DMS114 treated with DMSO at 0.1 percent for 48 hours (cell line): ENCODE data around the gene IL10.

ENCODE experiments used
- DNase-seq: peaks from one replicate; lab custom pipeline; 2025; ENCODE audit not compliant: unreplicated experiment; lab: John Stamatoyannopoulos, UW

The IL10 gene

DNA sequence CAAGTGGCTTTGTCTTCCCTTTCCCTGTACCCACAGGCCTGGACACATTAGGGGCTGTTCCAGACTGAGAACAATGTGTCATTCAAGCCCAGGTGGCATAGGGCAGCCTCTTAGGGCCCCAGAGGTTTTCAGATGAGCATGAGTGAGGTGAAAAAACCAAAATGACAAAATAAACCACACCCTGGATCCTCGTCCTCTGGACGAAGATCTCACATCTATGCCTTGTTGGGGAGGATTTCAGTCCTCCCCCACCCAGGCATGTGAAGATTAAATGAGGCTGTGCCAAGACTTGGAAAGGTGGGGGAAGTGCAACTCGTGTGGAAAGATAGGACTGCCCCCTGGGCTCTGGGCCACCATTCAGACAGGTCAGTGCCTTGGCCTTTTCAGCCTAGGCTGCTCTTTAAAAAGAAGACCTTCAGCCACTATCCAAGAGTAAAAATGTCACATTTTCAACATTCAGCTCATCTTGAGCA is 34.5 kb downstream of the IL10 start:
- no peak for DNase-seq

DNA sequence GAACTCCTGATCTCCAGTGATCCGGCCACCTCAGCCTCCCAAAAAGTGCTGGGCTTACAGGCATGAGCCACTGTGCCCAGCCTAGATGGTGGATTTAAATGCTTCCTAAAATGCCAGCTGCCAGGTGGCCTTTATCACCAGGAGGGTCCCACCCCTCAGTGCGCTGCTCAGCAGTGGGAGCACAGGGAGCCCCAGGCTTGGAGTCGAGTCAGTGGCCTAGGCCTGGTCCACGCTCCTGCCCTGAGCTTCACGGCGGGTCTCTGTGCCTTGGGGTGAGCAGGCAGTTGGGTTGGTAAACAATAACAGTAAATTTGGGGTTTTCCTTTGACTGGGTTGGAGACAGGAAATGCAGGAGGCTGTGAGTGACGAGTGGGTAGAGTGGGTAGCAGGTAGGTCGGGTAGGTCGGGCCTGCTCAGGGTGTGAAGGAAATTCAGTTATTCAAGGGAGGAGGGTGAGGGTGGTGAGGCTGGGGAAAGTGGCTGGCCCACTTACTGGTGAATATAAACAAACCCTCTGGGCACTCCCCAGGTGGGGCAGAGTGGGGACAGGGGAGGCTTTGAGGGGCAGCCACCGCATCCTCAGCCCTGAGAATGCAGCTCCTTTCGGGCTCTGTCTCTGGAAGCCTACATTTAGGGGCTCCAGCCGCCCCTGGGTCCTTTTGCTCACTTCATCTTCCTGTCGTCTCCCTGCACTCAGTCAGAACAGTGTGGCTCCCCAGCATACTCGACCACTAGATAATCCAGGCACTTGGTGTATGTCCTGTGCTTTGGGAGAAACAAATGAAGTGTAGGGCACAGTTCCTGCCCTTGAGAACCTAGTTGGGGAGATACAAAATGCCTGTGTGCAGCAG is 35.2 kb downstream of the IL10 start:
- no peak for DNase-seq

DNA sequence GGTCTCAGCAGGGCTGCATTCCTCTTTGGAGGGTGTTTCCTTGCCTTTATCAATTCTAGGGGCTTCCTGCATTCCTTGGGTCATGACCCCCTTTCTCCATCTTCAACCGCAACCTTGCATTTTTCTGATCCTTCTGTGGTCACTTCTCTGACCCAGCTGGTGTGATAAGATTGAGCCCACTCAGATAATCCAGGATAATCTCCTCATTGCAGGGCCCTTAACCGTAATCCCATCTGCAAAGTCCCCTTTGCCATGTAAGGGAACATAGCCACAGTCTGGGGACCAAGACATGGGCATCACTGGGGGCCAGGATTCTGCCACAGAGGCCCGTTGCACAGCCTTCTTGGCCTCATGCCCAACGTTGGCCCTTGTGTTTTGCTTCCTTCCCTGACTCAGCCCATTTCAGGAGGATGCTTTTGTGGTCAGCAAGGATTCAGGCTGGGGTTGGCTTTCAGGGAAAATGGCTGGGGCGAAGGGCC is 36.7 kb downstream of the IL10 start:
- DNase-seq = no peak

DNA sequence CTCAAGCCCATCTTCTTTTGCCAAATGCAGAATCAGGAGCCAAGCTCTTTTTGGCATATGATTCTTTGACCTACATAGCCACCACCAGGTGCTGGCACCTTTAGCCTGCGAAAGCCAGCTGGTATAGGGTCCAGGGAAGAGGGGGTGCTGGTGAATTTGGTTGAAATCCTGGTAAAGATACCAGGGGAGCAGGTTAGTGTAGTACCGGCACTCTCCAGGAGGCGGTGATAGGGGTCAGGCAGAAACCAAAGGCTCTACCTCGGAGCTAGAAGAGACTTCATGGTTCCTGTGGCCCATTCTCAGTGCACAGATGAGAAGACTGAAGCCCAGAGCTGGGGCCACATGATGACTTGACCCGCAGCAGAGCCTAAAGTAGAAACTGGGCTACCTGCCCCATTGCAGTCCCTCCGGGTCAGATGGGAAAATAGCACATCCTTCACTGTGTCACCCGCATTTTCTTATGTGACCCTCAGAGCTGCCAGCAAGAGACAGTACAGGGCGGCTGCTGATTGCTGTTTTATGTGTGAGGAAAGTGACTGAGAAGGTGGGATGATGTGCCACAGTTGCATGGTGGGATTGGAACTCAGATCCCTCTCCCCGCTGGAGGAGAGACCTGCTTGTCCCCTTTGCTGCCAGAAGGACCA is 37.7 kb downstream of the IL10 start:
- DNase-seq = peak; percentile 10

DNA sequence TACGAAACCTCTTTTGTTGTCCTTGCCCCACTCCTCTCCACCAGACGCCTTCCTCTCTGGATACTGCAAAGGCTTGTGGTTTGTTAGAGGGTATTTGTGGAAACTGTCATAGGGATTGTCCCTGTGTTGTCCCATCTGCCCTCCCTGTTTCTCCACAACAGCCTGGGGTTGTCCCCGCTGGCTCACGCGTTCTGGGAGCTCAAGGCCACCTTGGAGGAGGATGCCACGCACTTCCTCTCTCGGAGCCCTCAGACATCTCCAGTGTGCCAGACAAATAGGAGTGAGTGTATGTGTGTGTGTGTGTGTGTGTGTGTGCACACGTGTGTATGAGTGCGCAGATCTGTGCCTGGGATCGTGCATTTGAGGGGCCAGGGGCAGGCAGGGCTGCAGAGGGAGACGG is 39.3 kb downstream of the IL10 start:
- DNase-seq = no peak

DNA sequence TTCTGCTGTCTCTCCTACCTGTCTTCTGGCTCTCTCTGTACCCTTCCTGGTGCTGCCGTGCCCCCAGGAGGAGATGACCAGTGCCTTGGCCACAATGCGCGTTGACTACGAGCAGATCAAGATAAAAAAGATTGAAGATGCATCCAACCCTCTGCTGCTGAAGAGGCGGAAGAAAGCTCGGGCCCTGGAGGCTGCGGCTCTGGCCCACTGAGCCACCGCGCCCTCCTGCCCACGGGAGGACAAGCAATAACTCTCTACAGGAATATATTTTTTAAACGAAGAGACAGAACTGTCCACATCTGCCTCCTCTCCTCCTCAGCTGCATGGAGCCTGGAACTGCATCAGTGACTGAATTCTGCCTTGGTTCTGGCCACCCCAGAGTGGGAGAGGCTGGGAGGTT is 39.8 kb downstream of the IL10 start:
- no peak for DNase-seq

DNA sequence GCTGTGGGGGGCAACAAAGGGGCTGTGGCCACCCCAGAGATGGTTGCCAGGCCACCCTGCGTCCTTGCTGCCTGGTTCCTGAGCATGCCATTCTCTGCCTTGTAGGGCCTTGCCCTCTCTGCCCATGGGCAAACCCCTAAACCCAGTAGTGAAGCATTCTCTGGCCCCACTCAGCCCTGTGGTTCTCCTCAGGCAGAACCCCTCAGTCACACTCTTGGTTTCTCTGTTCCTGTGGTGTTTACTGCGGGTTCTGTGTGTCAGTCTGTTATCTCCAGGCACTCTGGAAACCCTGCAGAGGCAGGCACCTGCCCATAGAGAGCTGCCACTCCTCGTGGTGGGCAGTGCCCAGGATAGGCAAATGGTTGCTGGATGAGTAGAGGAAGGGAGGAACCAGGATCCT is 42.8 kb downstream of the IL10 start:
- DNase-seq = no peak

DNA sequence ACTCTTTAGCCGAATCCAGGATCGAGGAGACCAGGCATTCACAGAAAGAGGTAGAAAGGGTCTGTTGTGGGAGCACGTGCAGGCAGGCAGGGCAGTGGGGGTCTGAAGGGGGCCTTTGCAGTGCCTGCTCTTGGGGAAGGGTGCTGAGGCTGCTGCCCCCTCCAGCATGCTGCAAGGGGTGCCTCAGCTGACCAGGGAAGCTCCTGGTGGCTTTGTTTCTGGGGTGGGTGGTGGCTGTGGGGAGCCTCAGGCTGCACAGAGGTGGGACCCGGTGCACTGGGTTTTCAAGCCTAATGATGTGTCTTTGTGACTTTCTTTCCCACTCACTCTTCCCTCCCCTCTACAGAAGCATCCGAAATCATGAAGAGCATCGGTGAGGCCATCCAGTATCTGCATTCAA is 43.2 kb downstream of the IL10 start:
- no peak for DNase-seq

DNA sequence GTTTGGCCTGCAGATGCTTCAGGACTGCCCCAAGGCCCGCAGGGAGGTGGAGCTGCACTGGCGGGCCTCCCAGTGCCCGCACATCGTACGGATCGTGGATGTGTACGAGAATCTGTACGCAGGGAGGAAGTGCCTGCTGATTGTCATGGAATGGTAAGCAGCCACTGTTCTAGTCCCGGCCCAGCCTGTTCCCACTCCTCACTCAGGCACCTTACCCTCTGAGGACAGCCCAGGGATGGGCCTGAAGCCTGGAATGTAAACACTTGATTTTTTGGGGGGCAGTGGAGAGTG is 43.7 kb downstream of the IL10 start:
- DNase-seq = no peak

DNA sequence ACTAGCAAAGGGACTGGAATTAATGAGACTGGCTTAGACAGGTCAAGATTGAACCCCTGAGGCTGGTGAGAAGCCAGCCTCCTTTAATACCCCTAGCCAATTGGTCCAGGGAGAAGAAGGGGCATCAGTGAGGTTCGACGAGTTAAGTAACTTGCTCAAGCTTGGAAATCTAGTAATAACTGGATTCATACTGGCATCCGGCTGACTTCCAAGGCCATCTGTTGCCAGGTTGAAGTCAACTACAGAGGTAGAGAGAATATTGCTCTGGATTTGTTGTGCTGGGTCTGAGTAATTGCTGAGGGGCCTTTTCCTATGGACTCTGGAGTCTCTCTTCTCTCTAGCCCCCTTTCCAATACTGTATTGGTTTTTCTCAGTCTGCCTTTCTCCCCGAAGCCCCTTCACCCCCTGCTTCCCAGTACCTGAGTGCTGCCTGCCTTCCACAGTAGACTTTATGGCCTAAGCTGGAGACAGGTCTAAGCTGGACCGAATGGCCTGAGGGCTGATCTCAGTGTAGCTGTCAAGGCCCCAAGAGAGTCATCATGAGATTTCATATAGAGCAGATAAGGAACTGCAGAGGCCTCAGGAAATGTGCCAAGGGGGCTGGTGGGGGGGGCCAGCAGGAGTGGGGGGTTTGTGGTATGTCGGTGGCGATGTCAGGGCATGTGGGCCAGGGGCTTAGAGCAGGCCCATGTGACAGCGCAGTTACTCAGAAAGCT is 44.2 kb downstream of the IL10 start:
- no peak for DNase-seq

DNA sequence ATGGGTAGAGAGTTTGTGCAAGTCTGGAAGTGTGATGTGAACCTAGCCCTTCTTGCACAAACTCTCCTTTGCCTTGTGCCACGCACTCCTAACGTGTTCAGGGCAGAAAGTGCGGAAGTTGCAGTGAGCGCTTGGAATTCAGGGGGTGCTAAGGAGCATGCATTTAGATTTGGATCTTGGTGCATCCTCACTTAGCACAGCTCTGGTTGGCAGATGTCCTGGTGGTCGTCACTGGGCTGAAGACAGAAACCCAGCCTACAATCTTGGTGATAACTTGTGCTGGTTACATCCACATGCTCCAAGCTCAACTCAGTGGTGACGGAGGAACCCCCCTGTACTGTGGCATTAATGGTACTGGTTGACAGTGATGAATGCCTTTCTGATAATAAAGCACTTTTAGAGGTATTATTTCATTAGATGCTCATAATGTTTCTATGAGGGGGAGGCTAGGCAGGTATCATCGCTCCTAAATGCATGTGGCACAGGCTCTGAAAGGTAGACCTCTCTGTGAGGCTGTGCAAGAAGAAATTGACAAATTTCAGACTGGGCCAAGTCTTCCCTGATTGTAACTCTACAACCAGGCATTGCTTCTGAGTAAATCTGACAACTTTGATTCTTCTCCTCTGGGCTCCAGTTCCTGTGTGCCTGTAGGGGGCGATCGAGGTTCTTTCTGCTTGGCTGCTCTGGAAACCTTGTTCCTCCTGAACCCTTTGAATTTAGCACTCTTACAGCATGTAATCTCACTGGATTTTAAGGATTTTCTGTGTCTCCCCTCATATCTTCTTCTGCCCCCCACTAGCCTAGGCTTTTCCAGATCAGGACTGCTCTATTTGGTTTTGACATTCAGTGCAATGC is 47.0 kb downstream of the IL10 start:
- DNase-seq = peak; percentile 25

DNA sequence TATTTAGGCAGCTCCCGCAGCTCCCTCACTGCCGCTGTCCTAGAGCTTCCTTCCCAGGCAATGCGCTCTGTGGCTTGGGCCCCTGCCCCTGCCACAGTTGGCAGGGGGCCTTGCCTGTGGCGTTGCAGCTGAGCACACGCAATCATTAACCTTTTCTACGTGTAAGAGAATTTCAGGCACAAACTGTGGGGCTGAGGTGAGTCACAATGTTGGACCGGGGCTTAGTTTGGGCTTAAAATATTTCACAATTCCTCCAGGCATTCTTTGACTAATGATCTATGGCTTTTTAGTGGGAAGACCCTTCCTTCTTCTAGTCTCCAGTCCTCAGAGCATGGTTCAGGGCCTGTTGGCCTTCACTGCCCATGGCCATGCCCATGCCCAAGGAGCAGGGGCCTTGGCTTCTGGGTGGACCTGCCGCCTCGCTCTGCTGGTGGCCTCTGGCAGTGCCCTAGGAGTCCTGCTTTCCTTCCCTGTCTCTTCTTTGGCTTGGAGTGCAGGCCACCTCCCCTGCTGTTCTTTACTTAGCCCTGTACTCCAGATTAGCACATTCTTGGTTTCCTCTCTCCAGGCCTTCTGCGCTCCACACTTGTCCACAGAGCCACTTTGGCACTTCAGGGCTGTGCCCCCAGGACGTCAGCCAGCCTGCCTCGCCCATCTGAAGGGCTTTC is 48.4 kb downstream of the IL10 start:
- DNase-seq = no peak

DNA sequence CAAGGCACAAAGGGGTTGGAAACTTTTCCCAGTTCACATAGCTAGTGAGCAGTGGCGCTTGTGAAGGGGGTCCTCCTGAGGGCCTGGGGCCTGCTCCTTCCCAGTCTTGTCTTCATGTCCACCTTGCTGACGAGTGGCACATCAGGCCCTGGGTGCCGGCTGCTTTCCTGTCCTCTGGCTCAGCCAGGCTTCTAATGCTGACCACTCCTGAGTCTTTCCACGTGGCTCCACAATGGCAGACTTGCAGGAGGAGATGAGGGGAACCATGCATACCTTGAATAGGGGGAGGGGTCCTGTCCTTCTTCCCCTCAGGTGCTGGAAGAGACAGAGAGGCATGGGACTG is 48.9 kb downstream of the IL10 start:
- DNase-seq = no peak

DNA sequence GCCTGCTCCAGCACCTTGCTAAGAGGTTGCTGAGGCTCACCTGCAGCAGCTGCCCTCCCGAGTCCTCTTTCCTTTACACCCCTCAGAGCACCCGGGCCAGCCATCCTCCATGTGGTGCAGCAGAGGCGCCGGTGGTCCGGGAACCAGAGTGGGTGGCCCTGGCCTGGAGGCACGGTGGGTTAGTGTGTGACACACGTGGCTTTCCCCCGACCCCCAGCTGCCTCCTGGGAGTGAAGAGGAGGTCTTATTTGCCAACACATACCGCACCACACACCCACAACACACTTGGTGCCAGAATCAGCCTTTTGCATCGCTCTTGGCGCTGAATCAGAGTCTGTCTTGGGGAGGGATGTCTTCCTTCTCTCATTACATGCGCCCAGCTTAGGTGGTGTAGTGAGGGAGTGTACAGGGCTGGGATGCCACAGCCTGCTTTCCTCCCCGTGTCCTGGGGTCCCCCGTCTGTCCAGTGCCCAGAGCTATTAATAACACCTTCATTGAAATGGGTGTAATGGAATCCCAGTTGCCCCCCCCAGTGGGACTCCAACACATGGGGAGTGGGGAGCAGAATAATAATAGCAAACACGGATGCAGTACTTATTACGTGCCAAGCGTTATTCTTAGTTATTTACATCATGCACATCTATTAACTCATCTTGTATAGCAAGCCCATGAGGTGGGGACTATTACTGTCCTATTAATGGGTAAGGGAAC is 49.4 kb downstream of the IL10 start:
- no peak for DNase-seq

DNA sequence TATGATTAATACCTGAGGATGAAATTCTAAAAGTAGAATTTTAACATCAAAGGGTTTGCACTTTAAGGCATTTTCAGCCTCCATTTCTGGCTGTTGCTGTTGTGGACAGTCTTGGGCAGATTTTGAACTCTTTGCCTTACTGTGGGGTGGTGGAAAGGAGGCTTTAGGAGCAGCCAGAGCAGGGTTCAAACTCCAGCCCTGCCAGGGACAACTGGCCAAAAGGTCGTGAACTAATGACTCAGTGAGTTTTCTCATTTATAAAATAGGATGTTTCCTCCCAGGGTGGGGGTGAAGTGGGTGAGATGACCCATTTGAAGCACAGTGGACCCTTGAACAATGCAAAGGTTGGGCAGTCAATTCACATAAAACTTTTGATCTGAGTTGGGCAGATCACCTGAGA is 50.8 kb downstream of the IL10 start:
- no peak for DNase-seq

DNA sequence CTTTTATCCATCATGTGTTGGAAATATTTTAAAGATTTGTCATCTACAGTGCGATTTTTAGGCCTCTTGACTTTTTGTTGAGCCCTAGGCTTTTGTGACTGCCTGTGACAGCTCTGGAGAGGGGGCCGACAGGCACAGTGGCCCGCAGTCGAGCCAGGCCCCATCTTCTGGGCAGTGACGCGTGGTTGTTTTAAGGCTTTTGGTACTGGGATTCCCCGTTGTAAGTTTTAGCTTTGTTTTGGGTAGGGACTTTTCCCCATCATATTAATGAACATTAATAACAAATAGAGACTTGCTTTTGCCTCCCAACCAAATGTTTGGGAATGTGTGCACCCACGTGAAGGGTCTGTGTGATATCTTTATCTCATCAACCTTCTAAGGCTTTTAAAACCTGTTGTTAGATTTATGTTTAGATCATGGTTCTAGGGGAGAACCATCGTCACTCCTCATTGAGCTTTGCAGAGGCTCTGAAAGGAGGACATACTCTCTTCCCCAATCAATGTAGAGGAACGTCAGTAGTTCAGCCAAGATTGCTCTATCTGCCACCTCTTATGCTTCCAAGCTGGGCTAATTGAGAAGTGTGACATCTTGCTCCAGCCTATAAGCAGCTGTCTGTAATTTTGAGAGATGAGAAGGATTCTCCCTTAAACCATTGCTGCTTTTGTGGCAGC is 53.0 kb downstream of the IL10 start:
- DNase-seq = no peak

DNA sequence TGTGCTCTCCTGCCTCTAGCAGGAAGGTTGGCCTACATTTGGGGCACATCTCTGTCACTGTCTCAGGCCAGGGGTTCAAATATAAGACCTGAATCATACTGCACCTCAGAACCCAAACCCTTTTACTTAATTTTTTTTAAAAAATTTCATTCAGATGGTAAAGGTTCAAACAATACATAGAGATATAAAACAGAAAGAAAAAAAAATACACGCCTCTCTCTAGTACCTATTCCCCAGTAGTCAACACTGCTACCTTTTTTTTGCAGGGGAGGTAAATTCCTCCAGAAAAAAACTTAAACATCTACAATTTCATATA is 54.7 kb downstream of the IL10 start:
- DNase-seq = no peak
